HepG2 (cell line): ENCODE results near the gene STARD13. TPM values are rescaled to one million over a fixed set of nuclear protein-coding genes. Genes with fewer than 3 reads are reported as not detected.

Experiments
- ATAC-seq: fragments of 200-7000 bp; cut with Tn5 transposase; 3 replicates; pipeline ENCODE4 v1.9.1; 2020; ENCODE audit warnings: mild to moderate bottlenecking, moderate library complexity
- BruUV-seq: library from RNA; stranded (reverse); fragments of 400-500 nt; replicated peaks from 2 replicates; lab custom pipeline; 2021; lab: Mats Ljungman, UMichigan
- CTCF ChIA-PET: fragments of 300-600 bp; formaldehyde crosslinking; extraction: SDS; loops from one replicate; lab custom pipeline; 2021; ENCODE audit warnings: low total read pairs, inconsistent platforms, low intra/inter-chr PET ratio; lab: Yijun Ruan, JAX
- POLR2A ChIA-PET: fragments of 350-600 bp; sonication (Branson Sonifier 250); formaldehyde crosslinking; loops from one replicate; lab custom pipeline; 2020; ENCODE audit warnings: antibody characterized with exemption, inconsistent platforms; lab: Yijun Ruan, JAX
- DNase-seq: peaks from one replicate; pipeline ENCODE4 v3.0.0-alpha.2; 2015; ENCODE audit warnings: low spot score
- FAIRE-seq: peaks from 3 replicates; lab custom pipeline; 2011; peaks lifted over from hg19 to GRCh38; lab: Jason Lieb, UNC
- H2AFZ ChIP-seq: one replicate; pipeline ENCODE4 v1.6.1; 2011; ENCODE audit warnings: low read length, inconsistent platforms
- H3K27ac ChIP-seq: fragments of 300-600 bp; 3 replicates; pipeline ENCODE4 v1.8.0; 2011; ENCODE audit warnings: mixed run types, mild to moderate bottlenecking, mixed read lengths, low read length, inconsistent platforms; ENCODE audit not compliant: insufficient read depth; ENCODE audit errors: extremely low read length
- H3K27me3 ChIP-seq, 2 experiments: fragments of 200-600 bp in 1 of 2; 2 replicates in 1 of 2; 3 replicates in 1 of 2; pipeline versions ENCODE4 v1.6.0 to v1.8.0; 2011; ENCODE audit warnings: low read length in 2 of 2, mild to moderate bottlenecking in 2 of 2, moderate library complexity in 2 of 2, inconsistent platforms in 1 of 2; ENCODE audit not compliant: insufficient read depth in 2 of 2, control insufficient read depth in 1 of 2
- H3K36me3 ChIP-seq, 2 experiments: fragments of 200-600 bp in 1 of 2; replicated peaks in 1 of 2; 2 replicates in 1 of 2; 3 replicates in 1 of 2; pipeline versions ENCODE4 v1.5.1 to v1.8.0; 2011; ENCODE audit warnings: low read length in 2 of 2, inconsistent platforms in 1 of 2; ENCODE audit not compliant: insufficient read depth in 2 of 2, control insufficient read depth in 1 of 2
- H3K4me1 ChIP-seq: 2 replicates; pipeline ENCODE4 v1.5.1; 2012; ENCODE audit warnings: low read length, inconsistent platforms; ENCODE audit not compliant: insufficient read depth
- H3K4me2 ChIP-seq: 2 replicates; pipeline ENCODE4 v1.6.0; 2011; ENCODE audit warnings: low read depth, low read length, inconsistent platforms
- H3K4me3 ChIP-seq, 3 experiments: fragments of 200-600 bp in 1 of 3; sonication (generic), shearing (Covaris generic) in 1 of 3; replicated peaks in 1 of 3; 2 replicates each; pipeline ENCODE4 v1.5.1; 2011 to 2016; ENCODE audit warnings: low read length in 3 of 3, inconsistent platforms in 2 of 3, low read depth in 2 of 3, mild to moderate bottlenecking in 2 of 3, control low read depth in 1 of 3, mixed read lengths in 1 of 3; ENCODE audit not compliant: insufficient read depth in 1 of 3
- H3K79me2 ChIP-seq: one replicate; pipeline ENCODE4 v1.6.1; 2011; ENCODE audit warnings: low read length, inconsistent platforms; ENCODE audit not compliant: insufficient read depth
- H3K9ac ChIP-seq: 2 replicates; pipeline ENCODE4 v1.6.0; 2011; ENCODE audit warnings: mild to moderate bottlenecking, low read depth, low read length, inconsistent platforms; ENCODE audit not compliant: insufficient read depth
- H3K9me3 ChIP-seq: 2 replicates; pipeline ENCODE4 v1.5.1; 2012; ENCODE audit warnings: mild to moderate bottlenecking, low read length
- H4K20me1 ChIP-seq: 2 replicates; pipeline ENCODE4 v1.6.0; 2011; ENCODE audit warnings: inconsistent platforms, mild to moderate bottlenecking, low read length, moderate library complexity; ENCODE audit not compliant: insufficient read depth
- CREB1 ChIP-seq, 2 experiments: fragments of 450-650 bp in 1 of 2; IDR thresholded peaks; 2 replicates each; pipeline ENCODE4 v1.6.1; 2016 to 2017; ENCODE audit warnings: control low read depth in 1 of 2, mild to moderate bottlenecking in 1 of 2, missing compliant biosample characterization in 1 of 2, missing genetic modification characterization in 1 of 2
- HBP1 ChIP-seq: IDR thresholded peaks from 2 replicates; pipeline ENCODE4 v1.6.1; 2016; ENCODE audit warnings: low read depth, control low read depth
- ZNF891 ChIP-seq: sonication (generic); formaldehyde crosslinking; IDR thresholded peaks from 2 replicates; pipeline ENCODE4 v1.5.0; 2020; ENCODE audit warnings: mild to moderate bottlenecking, missing genetic modification reagents
- WGBS: methylation state at CpG from one replicate; pipeline ENCODE4 v1.1.6; 2017; ENCODE audit warnings: low lambda C conversion rate; 5-methylcytosine and 5-hydroxymethylcytosine counted together
- in situ Hi-C: cut with HindIII; loops from 2 replicates; pipeline ENCODE4 v1.10.0; 2017; ENCODE audit warnings: low pct_unique_long_range_greater_than_20kb; ENCODE audit not compliant: extremely low pct_ligation_motif_present
- intact Hi-C: fragments of 100-400 bp; cut with micrococcal nuclease; formaldehyde crosslinking; loops from one replicate; pipeline ENCODE4 v1.10.0; 2022; ENCODE audit not compliant: unreplicated experiment
- polyA plus RNA-seq, 8 experiments: library from polyadenylated mRNA; depleted of rRNA in 3 of 8; stranded (reverse) in 7 of 8; unstranded in 1 of 8; fragments of >200 nt; fragmentation: Illumina TruSeq in 4 of 8; extraction: Trizol in 4 of 8; gene quantifications; 2 replicates each; pipeline versions ENCODE4 v1.2.1 to v1.2.3, GENCODE V29; 2011 to 2016; ENCODE audit warnings: low read depth in 4 of 8, missing spikeins in 1 of 8, mixed read lengths in 1 of 8; ENCODE audit not compliant: insufficient read depth in 1 of 8
- total RNA-seq, 5 experiments: library from RNA; depleted of rRNA; stranded (reverse); fragments of >200 nt; fragmentation: Illumina TruSeq; extraction: Trizol; gene quantifications; 2 replicates each; pipeline ENCODE4 v1.2.3, GENCODE V29; 2016; ENCODE audit warnings: low read depth in 1 of 5
- TF ChIP-seq, protein P1 (sequence below): IDR thresholded peaks from 2 replicates; pipeline ENCODE4 v1.6.1; 2016; ENCODE audit warnings: missing compliant biosample characterization, missing genetic modification reagents, borderline replicate concordance
- TF ChIP-seq, protein P2 (sequence below): IDR thresholded peaks from 2 replicates; pipeline ENCODE4 v1.6.1; 2018; ENCODE audit warnings: missing genetic modification reagents

Gene STARD13
- total and polyA plus RNA-seq, 2 of the 13 experiments (the other 11 are each of a cell fraction or from before 2014, with no cell fraction given), result 12.8 to 14.3 TPM

GRCh38 chr13:33257841-33258807, 27.4 kb downstream of the STARD13 start:
- FAIRE-seq (no peak), ATAC-seq (peak; percentile 12; the same call in 2 of the 3 replicates), DNase-seq (no peak)
- BruUV-seq, result no TSS peak
- intact Hi-C loops, result no loop called here
- no peaks in the 10 kb centered on the region for H3K27me3 ChIP-seq
- POLR2A ChIA-PET, result interaction anchor here (1.4 to 3.9 kb wide), 6 partner anchors 27 to 384 kb away, joined by 3 to 29 read pairs (median 8); partner anchors contain the start of gene STARD13
- H3K4me1 ChIP-seq, result peaks cover 72% of the 10 kb centered on the region
- peak overlapping the region; percentile 63 for H3K9ac ChIP-seq
- H2AFZ ChIP-seq, result no peak overlapping the region
- peaks cover 53% of the 10 kb centered on the region for H3K79me2 ChIP-seq
- H3K36me3 ChIP-seq, result peaks cover 3 to 19% of the 10 kb centered on the region in 2 experiments; a peak in 4 of 5 replicates
- in situ Hi-C loops, result no loop called here
- CTCF ChIA-PET, result no interaction called here
- WGBS, result 52% methylated on average over 7 of the region's 7 CpGs
- peak overlapping the region; percentile 25 for H3K4me2 ChIP-seq
- no peak overlapping the region; a peak in 1 of 6 replicates for H3K4me3 ChIP-seq
- TF ChIP-seq CREB1 (IDR thresholded peaks at IDR 0.05), result no peak
- TF ChIP-seq CREB1 (CRISPR knock-in tag; IDR thresholded peaks at IDR 0.05), result peak; percentile 36; the same call in 1 of the 2 replicates
- TF ChIP-seq, protein P1, sequence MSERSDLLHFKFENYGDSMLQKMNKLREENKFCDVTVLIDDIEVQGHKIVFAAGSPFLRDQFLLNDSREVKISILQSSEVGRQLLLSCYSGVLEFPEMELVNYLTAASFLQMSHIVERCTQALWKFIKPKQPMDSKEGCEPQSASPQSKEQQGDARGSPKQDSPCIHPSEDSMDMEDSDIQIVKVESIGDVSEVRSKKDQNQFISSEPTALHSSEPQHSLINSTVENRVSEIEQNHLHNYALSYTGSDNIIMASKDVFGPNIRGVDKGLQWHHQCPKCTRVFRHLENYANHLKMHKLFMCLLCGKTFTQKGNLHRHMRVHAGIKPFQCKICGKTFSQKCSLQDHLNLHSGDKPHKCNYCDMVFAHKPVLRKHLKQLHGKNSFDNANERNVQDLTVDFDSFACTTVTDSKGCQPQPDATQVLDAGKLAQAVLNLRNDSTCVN (CRISPR knock-in tag), result peak; percentile 37; the same call in 1 of the 2 replicates
- TF ChIP-seq ZNF891, result no peak
- TF ChIP-seq, protein P2, sequence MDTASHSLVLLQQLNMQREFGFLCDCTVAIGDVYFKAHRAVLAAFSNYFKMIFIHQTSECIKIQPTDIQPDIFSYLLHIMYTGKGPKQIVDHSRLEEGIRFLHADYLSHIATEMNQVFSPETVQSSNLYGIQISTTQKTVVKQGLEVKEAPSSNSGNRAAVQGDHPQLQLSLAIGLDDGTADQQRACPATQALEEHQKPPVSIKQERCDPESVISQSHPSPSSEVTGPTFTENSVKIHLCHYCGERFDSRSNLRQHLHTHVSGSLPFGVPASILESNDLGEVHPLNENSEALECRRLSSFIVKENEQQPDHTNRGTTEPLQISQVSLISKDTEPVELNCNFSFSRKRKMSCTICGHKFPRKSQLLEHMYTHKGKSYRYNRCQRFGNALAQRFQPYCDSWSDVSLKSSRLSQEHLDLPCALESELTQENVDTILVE, result 0 out of 2 replicates have a peak, but pooled peaks have one; percentile 7
- TF ChIP-seq HBP1, result no peak
- H3K9me3 ChIP-seq, result no peaks in the 10 kb centered on the region
- H4K20me1 ChIP-seq, result no peaks in the 10 kb centered on the region
- H3K27ac ChIP-seq, result peak overlapping the region; percentile 94
